ENCODE measurements around the gene RPS27A.

DNA sequence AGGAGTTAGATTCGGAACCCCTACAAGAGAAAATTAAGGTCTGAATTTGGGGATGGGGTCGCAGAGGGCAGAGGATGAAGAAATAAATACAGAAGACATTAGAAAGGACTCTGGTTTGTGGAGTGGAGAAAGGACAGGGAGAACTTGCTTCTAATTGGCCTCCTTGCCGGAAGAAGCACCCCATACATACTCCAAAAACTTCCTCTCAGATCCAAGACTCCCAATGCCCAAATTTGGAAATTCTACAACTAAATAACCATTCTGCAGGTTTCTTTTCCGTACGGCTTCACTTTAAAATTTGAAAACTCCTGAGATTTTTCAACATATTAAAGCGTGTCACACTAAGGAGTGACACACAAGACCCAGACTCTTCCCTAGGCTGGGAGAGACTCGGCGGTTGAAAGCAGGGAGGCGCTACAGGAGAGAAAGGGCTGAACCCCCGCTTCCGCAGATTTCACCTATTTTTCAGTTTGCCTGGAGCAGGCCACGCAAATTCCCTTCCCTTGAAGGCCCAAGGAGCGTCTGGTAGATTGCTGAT is 873 bp upstream of the RPS27A start:
- no peak for TF ChIP-seq CTCF (IDR thresholded peaks at IDR 0.05)
- no peak for TF ChIP-seq POLR2A (IDR thresholded peaks at IDR 0.05)
- peak in 1 of 3 donors; percentile 19 for TF ChIP-seq POLR2AphosphoS5 (IDR thresholded peaks at IDR 0.05)
